ENCODE measurements around the gene MRPS5.

The MRPS5 gene

DNA sequence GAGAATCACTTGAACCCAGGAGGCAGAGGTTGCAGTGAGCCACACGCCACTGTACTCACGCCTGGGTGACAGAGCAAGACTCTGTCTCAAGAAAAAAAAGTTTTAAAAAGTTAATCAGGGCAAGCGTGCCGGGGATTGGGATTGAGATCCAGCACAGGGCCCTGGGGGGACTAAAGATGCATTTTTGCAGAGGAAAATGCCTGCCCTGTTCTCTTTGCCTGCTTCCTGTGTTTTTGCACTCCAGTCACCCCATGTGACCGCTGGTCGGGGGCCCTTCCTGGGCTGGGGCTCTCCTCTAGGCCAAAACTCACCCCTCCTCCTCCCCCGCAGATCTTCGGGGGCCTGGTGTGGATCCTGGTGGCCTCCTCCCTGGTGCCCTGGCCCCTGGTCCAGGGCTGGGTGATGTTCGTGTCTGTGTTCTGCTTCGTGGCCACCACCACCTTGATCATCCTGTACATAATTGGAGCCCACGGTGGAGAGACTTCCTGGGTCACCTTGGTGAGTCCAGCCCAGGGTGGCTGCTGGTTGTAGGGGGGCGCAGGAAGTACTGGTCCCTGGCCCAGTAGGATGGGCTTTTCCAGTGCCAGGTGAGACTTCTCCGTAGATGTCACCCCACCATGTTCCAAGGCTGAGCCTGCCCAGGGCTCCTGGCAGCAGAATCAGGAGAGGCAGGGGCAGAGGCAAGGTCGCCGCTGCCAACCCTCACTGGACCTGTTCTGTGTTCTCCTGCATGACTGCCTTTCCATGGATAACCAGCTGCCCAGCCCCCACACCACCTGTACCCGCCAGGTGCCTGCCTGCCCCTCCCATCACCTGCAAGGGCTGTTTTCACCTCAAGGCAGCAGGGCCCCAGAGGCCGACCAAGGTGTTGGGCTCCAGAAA lies 73.7 kb downstream of the MRPS5 start:
- Histone ChIP-seq H3K36me3 (ENCODE audit: control insufficient read depth in 1 of 2, insufficient read depth in 2 of 2, low read length in 2 of 2) (no peaks in the 10 kb centered on the region), H3K27me3 (ENCODE audit: control insufficient read depth in 1 of 2, insufficient read depth in 2 of 2, low read length in 2 of 2) (peaks cover 5 to 7% of the 10 kb centered on the region in 2 donors), H3K27ac (ENCODE audit: low read depth, low read length) (peak overlapping the region; percentile 21), H3K4me1 (ENCODE audit: control insufficient read depth in 1 of 2, insufficient read depth in 2 of 2, low read length in 2 of 2) (no peaks in the 10 kb centered on the region), H3K9me3 (ENCODE audit: control insufficient read depth in 1 of 2, low read length in 2 of 2) (no peaks in the 10 kb centered on the region), H3K9ac (ENCODE audit: low read depth in 1 of 2, low read length in 2 of 2) (no peak overlapping the region), H3K4me3 (ENCODE audit: low read depth in 1 of 2, low read length in 2 of 2) (no peak overlapping the region)

DNA sequence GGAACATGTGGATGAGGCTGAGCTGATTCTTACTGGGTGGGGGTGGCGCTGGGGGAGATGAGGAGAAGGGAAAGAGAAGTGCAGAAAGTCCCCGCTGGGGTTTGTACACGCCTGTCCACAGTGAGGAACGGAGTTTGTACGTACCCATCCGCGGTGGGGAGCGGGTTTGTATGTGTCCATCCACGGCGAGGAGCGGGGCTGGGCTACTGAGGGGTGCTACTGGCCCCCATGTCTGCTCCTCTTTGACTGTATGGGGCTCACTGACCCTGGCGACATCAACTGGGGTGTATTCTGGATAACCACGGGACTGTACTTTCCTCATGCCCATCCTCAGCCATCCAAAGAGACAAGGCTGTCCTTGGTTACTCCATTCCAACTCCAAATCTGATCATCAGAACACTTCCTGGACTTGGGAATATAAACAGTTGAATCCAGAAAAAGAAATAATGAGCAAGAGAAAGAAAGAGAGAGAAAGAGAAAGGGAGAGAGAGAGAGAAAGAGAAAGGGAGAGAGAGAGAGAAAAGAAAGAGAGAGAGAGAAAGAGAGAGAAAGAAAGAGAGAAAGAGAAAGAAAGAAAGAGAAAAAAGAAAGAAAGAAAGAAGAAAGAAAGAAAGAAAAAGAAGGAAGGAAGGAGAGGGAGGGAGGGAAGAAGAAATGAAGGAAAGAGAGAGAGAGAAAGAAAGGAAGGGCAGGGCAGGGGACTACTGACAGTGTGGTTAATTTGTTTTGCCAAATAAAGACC lies 75.1 kb downstream of the MRPS5 start:
- Histone ChIP-seq H3K27me3 (ENCODE audit: control insufficient read depth in 1 of 2, insufficient read depth in 2 of 2, low read length in 2 of 2) (peaks cover 5 to 7% of the 10 kb centered on the region in 2 donors), H3K36me3 (ENCODE audit: control insufficient read depth in 1 of 2, insufficient read depth in 2 of 2, low read length in 2 of 2) (no peaks in the 10 kb centered on the region), H3K9me3 (ENCODE audit: control insufficient read depth in 1 of 2, low read length in 2 of 2) (no peaks in the 10 kb centered on the region), H3K4me1 (ENCODE audit: control insufficient read depth in 1 of 2, insufficient read depth in 2 of 2, low read length in 2 of 2) (no peaks in the 10 kb centered on the region), H3K27ac (ENCODE audit: low read depth, low read length) (no peak overlapping the region), H3K9ac (ENCODE audit: low read depth in 1 of 2, low read length in 2 of 2) (no peak overlapping the region), H3K4me3 (ENCODE audit: low read depth in 1 of 2, low read length in 2 of 2) (no peak overlapping the region)

- Histone ChIP-seq H3K9me3 (ENCODE audit: control insufficient read depth in 1 of 2, low read length in 2 of 2) (no peaks in the 10 kb centered on the region), H3K36me3 (ENCODE audit: control insufficient read depth in 1 of 2, insufficient read depth in 2 of 2, low read length in 2 of 2) (no peaks in the 10 kb centered on the region), H3K9ac (ENCODE audit: low read depth in 1 of 2, low read length in 2 of 2) (no peak overlapping the region), H3K4me3 (ENCODE audit: low read depth in 1 of 2, low read length in 2 of 2) (no peak overlapping the region), H3K4me1 (ENCODE audit: control insufficient read depth in 1 of 2, insufficient read depth in 2 of 2, low read length in 2 of 2) (no peaks in the 10 kb centered on the region), H3K27ac (ENCODE audit: low read depth, low read length) (no peak overlapping the region), H3K27me3 (ENCODE audit: control insufficient read depth in 1 of 2, insufficient read depth in 2 of 2, low read length in 2 of 2) (peaks cover 5 to 7% of the 10 kb centered on the region in 2 donors)
Observed at GRCh38 chr2:95044601-95045000, 77.0 kb downstream of the MRPS5 start.

- Histone ChIP-seq H3K9ac (ENCODE audit: low read depth in 1 of 2, low read length in 2 of 2) (no peak overlapping the region), H3K4me1 (ENCODE audit: control insufficient read depth in 1 of 2, insufficient read depth in 2 of 2, low read length in 2 of 2) (no peaks in the 10 kb centered on the region), H3K9me3 (ENCODE audit: control insufficient read depth in 1 of 2, low read length in 2 of 2) (no peaks in the 10 kb centered on the region), H3K4me3 (ENCODE audit: low read depth in 1 of 2, low read length in 2 of 2) (no peak overlapping the region), H3K27me3 (ENCODE audit: control insufficient read depth in 1 of 2, insufficient read depth in 2 of 2, low read length in 2 of 2) (peaks cover 5 to 7% of the 10 kb centered on the region in 2 donors), H3K36me3 (ENCODE audit: control insufficient read depth in 1 of 2, insufficient read depth in 2 of 2, low read length in 2 of 2) (no peaks in the 10 kb centered on the region), H3K27ac (ENCODE audit: low read depth, low read length) (no peak overlapping the region)
Observed at GRCh38 chr2:95043300-95044093, 78.1 kb downstream of the MRPS5 start.

- Histone ChIP-seq H3K9me3 (ENCODE audit: control insufficient read depth in 1 of 2, low read length in 2 of 2) (no peaks in the 10 kb centered on the region), H3K27me3 (ENCODE audit: control insufficient read depth in 1 of 2, insufficient read depth in 2 of 2, low read length in 2 of 2) (peaks cover 5 to 7% of the 10 kb centered on the region in 2 donors), H3K36me3 (ENCODE audit: control insufficient read depth in 1 of 2, insufficient read depth in 2 of 2, low read length in 2 of 2) (no peaks in the 10 kb centered on the region), H3K27ac (ENCODE audit: low read depth, low read length) (no peak overlapping the region), H3K9ac (ENCODE audit: low read depth in 1 of 2, low read length in 2 of 2) (no peak overlapping the region), H3K4me1 (ENCODE audit: control insufficient read depth in 1 of 2, insufficient read depth in 2 of 2, low read length in 2 of 2) (no peaks in the 10 kb centered on the region), H3K4me3 (ENCODE audit: low read depth in 1 of 2, low read length in 2 of 2) (no peak overlapping the region)
Observed at GRCh38 chr2:95042472-95043271, 78.9 kb downstream of the MRPS5 start.

GRCh38 chr2:95041824-95042442 lies 79.7 kb downstream of the MRPS5 start:
- peaks cover 5 to 7% of the 10 kb centered on the region in 2 donors for H3K27me3 ChIP-seq (ENCODE audit: control insufficient read depth in 1 of 2, insufficient read depth in 2 of 2, low read length in 2 of 2)
- H3K4me3 ChIP-seq (ENCODE audit: low read depth in 1 of 2, low read length in 2 of 2), result no peak overlapping the region
- no peak overlapping the region for H3K27ac ChIP-seq (ENCODE audit: low read depth, low read length)
- no peaks in the 10 kb centered on the region for H3K4me1 ChIP-seq (ENCODE audit: control insufficient read depth in 1 of 2, insufficient read depth in 2 of 2, low read length in 2 of 2)
- no peak overlapping the region for H3K9ac ChIP-seq (ENCODE audit: low read depth in 1 of 2, low read length in 2 of 2)
- H3K36me3 ChIP-seq (ENCODE audit: control insufficient read depth in 1 of 2, insufficient read depth in 2 of 2, low read length in 2 of 2), result no peaks in the 10 kb centered on the region
- no peaks in the 10 kb centered on the region for H3K9me3 ChIP-seq (ENCODE audit: control insufficient read depth in 1 of 2, low read length in 2 of 2)

DNA sequence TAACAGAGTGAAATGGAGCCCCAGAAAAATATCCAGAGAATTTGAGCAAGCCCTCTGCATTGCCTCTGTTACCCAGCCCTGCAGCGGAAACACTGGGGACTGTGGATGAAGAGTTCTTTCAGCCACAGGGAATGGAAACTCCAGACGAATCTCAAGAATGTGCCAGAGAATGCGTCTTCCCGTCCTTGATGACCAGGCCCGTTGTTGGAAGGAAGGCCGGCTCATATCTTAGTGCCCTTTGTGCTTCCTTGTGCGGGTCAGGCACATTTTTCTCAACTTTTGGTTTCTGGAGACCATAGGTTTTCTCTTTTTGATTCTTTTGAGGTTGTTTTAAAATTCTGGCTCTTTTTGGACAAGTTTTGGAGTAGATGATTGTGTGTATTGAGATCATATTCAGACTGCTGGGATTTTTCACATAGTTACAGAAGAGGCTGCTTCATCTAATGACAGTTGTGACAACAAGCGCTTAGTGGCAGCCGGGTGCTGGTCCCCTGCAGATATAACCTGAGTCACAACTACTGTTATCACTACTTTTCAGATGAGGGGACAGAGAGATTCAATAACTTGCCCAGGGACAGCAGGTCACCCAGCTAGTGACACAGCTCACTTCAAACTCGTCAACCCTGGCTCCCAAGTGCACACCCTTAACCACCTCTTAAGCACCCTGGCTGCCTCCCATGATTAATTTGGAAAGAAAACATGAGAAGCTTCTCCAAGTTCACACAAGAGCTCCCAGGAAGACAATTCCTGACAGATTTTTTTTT lies 80.4 kb downstream of the MRPS5 start:
- no peaks in the 10 kb centered on the region for H3K36me3 ChIP-seq (ENCODE audit: control insufficient read depth in 1 of 2, insufficient read depth in 2 of 2, low read length in 2 of 2)
- H3K27ac ChIP-seq (ENCODE audit: low read depth, low read length), result no peak overlapping the region
- no peak overlapping the region for H3K4me3 ChIP-seq (ENCODE audit: low read depth in 1 of 2, low read length in 2 of 2)
- H3K27me3 ChIP-seq (ENCODE audit: control insufficient read depth in 1 of 2, insufficient read depth in 2 of 2, low read length in 2 of 2), result peaks cover 5 to 7% of the 10 kb centered on the region in 2 donors
- H3K4me1 ChIP-seq (ENCODE audit: control insufficient read depth in 1 of 2, insufficient read depth in 2 of 2, low read length in 2 of 2), result no peaks in the 10 kb centered on the region
- no peaks in the 10 kb centered on the region for H3K9me3 ChIP-seq (ENCODE audit: control insufficient read depth in 1 of 2, low read length in 2 of 2)
- no peak overlapping the region for H3K9ac ChIP-seq (ENCODE audit: low read depth in 1 of 2, low read length in 2 of 2)

- H3K4me1 ChIP-seq (ENCODE audit: control insufficient read depth in 1 of 2, insufficient read depth in 2 of 2, low read length in 2 of 2), result no peaks in the 10 kb centered on the region
- H3K9ac ChIP-seq (ENCODE audit: low read depth in 1 of 2, low read length in 2 of 2), result no peak overlapping the region
- no peak overlapping the region for H3K27ac ChIP-seq (ENCODE audit: low read depth, low read length)
Observed at GRCh38 chr2:95040426-95040825, 81.2 kb downstream of the MRPS5 start.

GRCh38 chr2:95039978-95040377 lies 81.6 kb downstream of the MRPS5 start:
- H3K9me3 ChIP-seq (ENCODE audit: control insufficient read depth in 1 of 2, low read length in 2 of 2), result no peaks in the 10 kb centered on the region
- H3K4me1 ChIP-seq (ENCODE audit: control insufficient read depth in 1 of 2, insufficient read depth in 2 of 2, low read length in 2 of 2), result no peaks in the 10 kb centered on the region
- H3K27me3 ChIP-seq (ENCODE audit: control insufficient read depth in 1 of 2, insufficient read depth in 2 of 2, low read length in 2 of 2), result peaks cover 5 to 7% of the 10 kb centered on the region in 2 donors
- no peak overlapping the region for H3K4me3 ChIP-seq (ENCODE audit: low read depth in 1 of 2, low read length in 2 of 2)
- H3K36me3 ChIP-seq (ENCODE audit: control insufficient read depth in 1 of 2, insufficient read depth in 2 of 2, low read length in 2 of 2), result no peaks in the 10 kb centered on the region
- H3K9ac ChIP-seq (ENCODE audit: low read depth in 1 of 2, low read length in 2 of 2), result no peak overlapping the region
- H3K27ac ChIP-seq (ENCODE audit: low read depth, low read length), result no peak overlapping the region

More at GRCh38 chr2:95040426-95040825, 81.2 kb downstream of the MRPS5 start:
- no peaks in the 10 kb centered on the region for H3K36me3 ChIP-seq (ENCODE audit: control insufficient read depth in 1 of 2, insufficient read depth in 2 of 2, low read length in 2 of 2)
- no peaks in the 10 kb centered on the region for H3K9me3 ChIP-seq (ENCODE audit: control insufficient read depth in 1 of 2, low read length in 2 of 2)
- H3K27me3 ChIP-seq (ENCODE audit: control insufficient read depth in 1 of 2, insufficient read depth in 2 of 2, low read length in 2 of 2), result peaks cover 5 to 7% of the 10 kb centered on the region in 2 donors
- H3K4me3 ChIP-seq (ENCODE audit: low read depth in 1 of 2, low read length in 2 of 2), result no peak overlapping the region
